Heart left ventricle (tissue), 16 donors: Measurements from ENCODE around the gene PLA2G4D. TPM values are rescaled to one million over a fixed set of nuclear protein-coding genes. Genes with fewer than 3 reads are reported as not detected.

Experiments used
- ATAC-seq, 4 donors: fragments of 200-7000 bp; cut with Tn5 transposase; one replicate each; pipeline ENCODE4 v1.9.1; 2020 to 2022; ENCODE audit warnings: moderate library complexity in 4 of 4, mild to moderate bottlenecking in 3 of 4, moderate number of reproducible peaks in 1 of 4
- DNase-seq, 5 donors: peaks; one replicate each; pipeline ENCODE4 v3.0.0-alpha.2; 2020
- H3K27ac ChIP-seq, 12 donors: fragments of 200-600 bp; sonication (generic) in 4 of 12; one replicate each; pipeline versions ENCODE4 v1.5.0 to v1.8.0; 2016 to 2022; ENCODE audit warnings: mild to moderate bottlenecking in 2 of 12
- H3K27me3 ChIP-seq, 9 donors: fragments of 200-600 bp; sonication (generic) in 2 of 9; one replicate each; pipeline versions ENCODE4 v1.5.1 to v1.8.0; 2016 to 2022; ENCODE audit warnings: mild to moderate bottlenecking in 3 of 9
- H3K36me3 ChIP-seq, 9 donors: fragments of 200-600 bp; sonication (generic) in 2 of 9; one replicate each; pipeline versions ENCODE4 v1.5.0 to v1.8.0; 2018 to 2022; ENCODE audit warnings: mild to moderate bottlenecking in 2 of 9
- H3K4me1 ChIP-seq, 12 donors: fragments of 200-600 bp; sonication (generic) in 4 of 12; one replicate each; pipeline versions ENCODE4 v1.5.0 to v1.8.0; 2016 to 2022; ENCODE audit warnings: mild to moderate bottlenecking in 3 of 12
- H3K4me3 ChIP-seq, 12 donors: fragments of 200-600 bp; sonication (generic) in 4 of 12; one replicate each; pipeline versions ENCODE4 v1.5.0 to v1.8.0; 2017 to 2022; ENCODE audit warnings: mild to moderate bottlenecking in 9 of 12, moderate library complexity in 4 of 12
- H3K9me3 ChIP-seq, 12 donors: fragments of 200-600 bp; sonication (generic) in 4 of 12; one replicate each; pipeline versions ENCODE4 v1.5.0 to v1.8.0; 2016 to 2022; ENCODE audit warnings: mild to moderate bottlenecking in 1 of 12
- POLR2A ChIP-seq, 2 donors: fragments of 450-650 bp; IDR thresholded peaks; one replicate each; pipeline ENCODE4 v1.6.1; 2017; ENCODE audit warnings: antibody characterized with exemption in 2 of 2, mild to moderate bottlenecking in 2 of 2, moderate library complexity in 2 of 2
- WGBS, 4 donors: extraction: QIAGEN DNeasy Blood & Tissue Kit in 2 of 4; methylation state at CpG; one replicate each; pipeline versions ENCODE4 v1.1.5 to v1.1.7; 2013 to 2018; 5-methylcytosine and 5-hydroxymethylcytosine counted together
- intact Hi-C, 10 donors: fragments of 100-400 bp; cut with DNase I; formaldehyde crosslinking; loops; one replicate each; pipeline versions ENCODE4 v1.11.1 to v1.14.2; 2022
- polyA plus RNA-seq, 2 donors: library from polyadenylated mRNA; stranded (reverse); fragments of 200-250 nt; gene quantifications; one replicate each; pipeline ENCODE4 v1.2.3, GENCODE V29; 2013
- total RNA-seq, 9 donors: library from RNA; depleted of rRNA in 2 of 9; stranded (reverse); fragments of >200 nt in 2 of 9; fragmentation: NEBNext Ultra II Directional in 3 of 9; extraction: Animal tissue kit (Norgen Biotek cat#: 25700) in 3 of 9; gene quantifications; one replicate each; pipeline versions ENCODE4 v1.1.0 to v1.2.4, GENCODE V29; 2016 to 2023
- TF ChIP-seq, protein P1 (sequence below), 12 donors: fragments of 200-600 bp; sonication (generic) in 4 of 12; IDR thresholded peaks; one replicate each; pipeline versions ENCODE4 v1.5.0 to v1.8.0; 2018 to 2022; ENCODE audit warnings: antibody characterized with exemption in 12 of 12, mild to moderate bottlenecking in 5 of 12
- donor health status: ischemic (EF 13 %, LVEDD 7.1; RV severe dilation, severe dysfunction).
- donor health status: healthy with polysubstance abuse.
- donor health status: DM: no; HTN: yes; CAD: no.
- donor health status: DM: no; HTN: no; CAD: no.
- donor health status: ischemic (EF 25% LVEDD 6.9; RV normal size, moderate dysfunction).
- donor health status: ischemic (EF 25% LVEDD 5.7; RV mildly dilated, moderate dysfunction).
- donor health status: healthy.
- donor health status: DM: yes; HTN: yes; CAD: no.
- donor health status: ischemic (EF 35%, LVEDD 5.7; RV mildly dilated, moderate dysfunction).
- donor health status: nonischemic (EF 11% LVEDD 7.7; RV severe dilation, severe dysfunction).
- donor health status: DM: yes; HTN: yes; CAD: no.
- donor health status: PGD.
- donor health status: ischemic (EF 29% LVEDD 5.4; RV normal size, mild dysfunction).
- donor health status: nonischemic (EF 23%, LVEDD 6.1; RV moderate dilation, normal function).

The PLA2G4D gene
- total and polyA plus RNA-seq, 11 donors, result not detected

DNA sequence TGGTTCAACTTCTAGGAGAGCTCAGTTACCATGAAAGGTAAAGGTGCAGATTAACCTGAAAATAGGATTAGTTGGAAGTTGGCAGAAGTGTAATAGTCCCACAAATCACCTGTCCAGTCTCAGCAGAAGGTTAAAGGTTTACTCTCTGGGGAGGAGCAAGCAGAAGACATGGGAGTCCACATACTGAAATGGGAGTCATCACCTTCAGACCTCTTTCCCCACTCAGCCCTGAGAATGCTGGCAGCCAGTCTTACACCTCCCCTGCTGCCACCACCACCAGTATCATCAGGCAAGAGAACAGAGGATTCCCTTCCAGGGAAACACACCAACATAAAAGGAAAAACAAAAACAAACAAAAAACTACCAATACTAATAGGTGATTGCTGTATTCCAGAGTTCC is 13.8 kb upstream of the PLA2G4D start:
- TF ChIP-seq POLR2A (IDR thresholded peaks at IDR 0.05), result no peak
- TF ChIP-seq, protein P1, sequence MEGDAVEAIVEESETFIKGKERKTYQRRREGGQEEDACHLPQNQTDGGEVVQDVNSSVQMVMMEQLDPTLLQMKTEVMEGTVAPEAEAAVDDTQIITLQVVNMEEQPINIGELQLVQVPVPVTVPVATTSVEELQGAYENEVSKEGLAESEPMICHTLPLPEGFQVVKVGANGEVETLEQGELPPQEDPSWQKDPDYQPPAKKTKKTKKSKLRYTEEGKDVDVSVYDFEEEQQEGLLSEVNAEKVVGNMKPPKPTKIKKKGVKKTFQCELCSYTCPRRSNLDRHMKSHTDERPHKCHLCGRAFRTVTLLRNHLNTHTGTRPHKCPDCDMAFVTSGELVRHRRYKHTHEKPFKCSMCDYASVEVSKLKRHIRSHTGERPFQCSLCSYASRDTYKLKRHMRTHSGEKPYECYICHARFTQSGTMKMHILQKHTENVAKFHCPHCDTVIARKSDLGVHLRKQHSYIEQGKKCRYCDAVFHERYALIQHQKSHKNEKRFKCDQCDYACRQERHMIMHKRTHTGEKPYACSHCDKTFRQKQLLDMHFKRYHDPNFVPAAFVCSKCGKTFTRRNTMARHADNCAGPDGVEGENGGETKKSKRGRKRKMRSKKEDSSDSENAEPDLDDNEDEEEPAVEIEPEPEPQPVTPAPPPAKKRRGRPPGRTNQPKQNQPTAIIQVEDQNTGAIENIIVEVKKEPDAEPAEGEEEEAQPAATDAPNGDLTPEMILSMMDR (IDR thresholded peaks at IDR 0.05), result no peak
- Histone ChIP-seq H3K36me3 (no peaks in the 10 kb centered on the region), H3K9me3 (peaks cover 0 to under 1% (median 0%) of the 10 kb centered on the region in 12 donors), H3K4me1 (peaks cover 0 to 17% (median 0%) of the 10 kb centered on the region in 12 donors), H3K27me3 (no peaks in the 10 kb centered on the region), H3K4me3 (no peak overlapping the region), H3K27ac (no peak overlapping the region)
- DNase-seq, result no peak
- no peak for ATAC-seq
- intact Hi-C loops, result no loop called here

GRCh38 chr15:42107473-42107872 is 13.1 kb upstream of the PLA2G4D start:
- ATAC-seq (no peak), DNase-seq (no peak)
- 36 to 54% (median 43%) methylated on average over 7 of the region's 7 CpGs for WGBS, 4 donors
- intact Hi-C loops, result no loop called here
- Histone ChIP-seq H3K27me3 (peaks cover 0 to 4% (median 0%) of the 10 kb centered on the region in 9 donors), H3K27ac (no peak overlapping the region), H3K4me1 (peaks cover 0 to 17% (median 0%) of the 10 kb centered on the region in 12 donors), H3K36me3 (no peaks in the 10 kb centered on the region), H3K4me3 (no peak overlapping the region), H3K9me3 (no peaks in the 10 kb centered on the region)
- TF ChIP-seq, protein P1 (IDR thresholded peaks at IDR 0.05), result no peak
- no peak for TF ChIP-seq POLR2A (IDR thresholded peaks at IDR 0.05)

GRCh38 chr15:42106288-42106687 is 11.9 kb upstream of the PLA2G4D start:
- Histone ChIP-seq H3K4me3 (no peak overlapping the region), H3K36me3 (no peaks in the 10 kb centered on the region), H3K4me1 (peaks cover 0 to 12% (median 0%) of the 10 kb centered on the region in 12 donors), H3K27me3 (peaks cover 0 to 5% (median 0%) of the 10 kb centered on the region in 9 donors), H3K9me3 (no peaks in the 10 kb centered on the region), H3K27ac (no peak overlapping the region)
- TF ChIP-seq, protein P1 (IDR thresholded peaks at IDR 0.05), result no peak
- no peak for TF ChIP-seq POLR2A (IDR thresholded peaks at IDR 0.05)
- ATAC-seq (no peak), DNase-seq (no peak)
- intact Hi-C loops, result no loop called here
- whole genome bisulfite sequencing, 4 donors, result 78 to 86% (median 82%) methylated on average over 5 of the region's 5 CpGs

GRCh38 chr15:42104095-42104891 is 9.9 kb upstream of the PLA2G4D start:
- Histone ChIP-seq H3K27ac (no peak overlapping the region), H3K27me3 (peaks cover 0 to 5% (median 0%) of the 10 kb centered on the region in 9 donors), H3K36me3 (no peaks in the 10 kb centered on the region), H3K4me3 (no peak overlapping the region), H3K4me1 (peaks cover 0 to 19% (median 0%) of the 10 kb centered on the region in 12 donors), H3K9me3 (no peaks in the 10 kb centered on the region)
- ATAC-seq (no peak), DNase-seq (no peak)
- no peak for TF ChIP-seq POLR2A (IDR thresholded peaks at IDR 0.05)
- TF ChIP-seq, protein P1 (IDR thresholded peaks at IDR 0.05), result no peak
- WGBS, 4 donors, result 95 to 96% (median 95%) methylated on average over 11 of the region's 11 CpGs
- intact Hi-C loops, result no loop called here
